Activated CD8-positive, alpha-beta memory T cell treated with anti-CD3 and anti-CD28 coated beads, Interleukin-2, amount 50 U/mL, for 1 hour (primary cell): ENCODE results near the gene SALL2.
"Not testable (repeated sequence)": the region's sequence is repeated elsewhere in the genome, so short reads cannot be mapped to it uniquely, and the experiment has no call there.

Experiments used
- DNase-seq: peaks from one replicate; pipeline ENCODE4 v3.0.0-alpha.2; 2020; ENCODE audit errors: extremely low read depth

The SALL2 gene

GRCh38 chr14:21525962-21526671 is at the start of gene SALL2:
TSS of gene SALL2 (minus strand) at chr14:21526346. CDS start at chr14:21526127, 219 bp downstream.
- DNase-seq: no peak

- no peak for DNase-seq
Measured at GRCh38 chr14:21575661-21576060, 49.5 kb upstream of the SALL2 start.

DNA sequence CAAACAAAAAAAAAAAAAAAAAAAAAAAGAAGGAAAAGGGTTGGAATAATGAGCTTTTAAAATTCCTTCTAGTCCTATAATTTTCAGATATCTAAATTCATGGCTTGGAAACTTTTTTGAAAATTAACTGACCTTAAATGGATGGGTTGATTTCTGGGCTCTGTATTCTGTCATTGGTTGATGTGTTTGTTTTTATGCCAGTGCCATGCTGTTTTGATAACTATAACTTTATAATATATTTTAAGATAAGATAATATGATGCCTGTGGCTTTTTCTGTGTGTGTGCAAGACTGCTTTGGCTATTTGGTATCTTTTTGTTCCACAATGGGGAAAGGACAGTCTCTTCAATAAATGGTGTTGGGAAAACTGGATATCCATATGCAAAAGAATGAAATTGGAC is 46.5 kb upstream of the SALL2 start:
- no peak for DNase-seq

DNA sequence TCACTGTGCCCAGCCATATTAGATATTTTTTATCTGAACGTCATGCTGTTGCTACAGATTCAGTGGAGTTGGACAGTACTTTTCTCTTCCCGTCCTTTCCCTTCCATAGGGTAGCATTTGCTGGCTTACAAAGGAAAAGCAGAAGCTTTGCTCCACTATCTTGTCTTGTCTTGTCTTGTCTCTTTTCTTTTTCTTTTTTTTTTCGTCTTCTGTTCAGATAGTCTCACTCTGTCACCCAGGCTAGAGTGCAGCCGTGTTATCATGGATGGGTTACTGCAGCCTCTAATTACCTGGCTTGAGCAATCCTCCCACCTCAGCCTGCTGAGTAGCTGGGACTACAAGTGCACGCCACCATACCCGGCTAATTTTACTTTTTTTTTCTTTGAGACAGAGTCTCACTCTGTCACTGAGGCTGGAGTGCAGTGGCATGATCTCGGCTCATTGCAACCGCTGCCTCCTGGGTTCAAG is 32.6 kb upstream of the SALL2 start:
- no peak for DNase-seq

GRCh38 chr14:21557084-21557901 is 31.1 kb upstream of the SALL2 start:
- DNase-seq: peak; percentile 57

GRCh38 chr14:21556378-21557083 is 30.4 kb upstream of the SALL2 start:
- DNase-seq: no peak

DNA sequence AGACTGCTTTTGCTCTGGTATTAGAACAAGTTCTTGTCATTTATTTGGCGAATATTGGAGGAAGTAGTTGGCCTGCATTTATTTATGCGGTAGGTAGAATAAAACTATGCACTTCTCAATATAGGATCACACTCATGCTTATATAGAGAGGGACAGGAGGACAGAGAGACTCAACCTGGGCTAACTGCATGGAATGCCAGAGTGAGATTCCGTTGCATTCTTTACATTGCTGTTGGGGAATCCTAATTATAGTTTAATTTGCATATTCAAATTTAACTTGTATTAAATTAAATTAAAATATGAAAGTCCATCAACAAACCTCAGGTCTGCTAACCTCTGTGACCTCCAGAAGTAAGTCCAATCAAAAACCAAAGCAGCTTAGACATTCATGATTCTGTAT is 27.1 kb upstream of the SALL2 start:
- no peak for DNase-seq

GRCh38 chr14:21544588-21544987 is 18.4 kb upstream of the SALL2 start:
- not testable (repeated sequence) for DNase-seq

DNA sequence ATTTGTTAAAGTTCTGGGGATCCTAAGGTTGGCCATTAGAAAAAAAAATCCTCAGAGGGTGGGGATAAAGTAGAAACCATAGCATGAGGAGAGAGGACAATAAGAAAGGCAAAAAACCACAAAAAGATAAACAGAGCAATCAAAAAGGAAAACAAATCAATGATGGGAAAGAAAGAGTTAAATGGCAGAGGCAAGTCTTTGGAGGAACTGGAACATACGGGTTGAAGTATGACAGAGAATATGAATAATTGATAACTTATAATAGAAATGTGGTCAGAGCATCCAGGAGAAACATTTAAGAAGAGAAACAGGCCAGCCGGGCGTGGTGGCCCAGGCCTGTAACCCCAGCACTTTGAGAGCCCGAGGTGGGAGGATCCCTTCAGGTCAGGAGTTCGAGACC is 17.8 kb upstream of the SALL2 start:
- DNase-seq: no peak

DNA sequence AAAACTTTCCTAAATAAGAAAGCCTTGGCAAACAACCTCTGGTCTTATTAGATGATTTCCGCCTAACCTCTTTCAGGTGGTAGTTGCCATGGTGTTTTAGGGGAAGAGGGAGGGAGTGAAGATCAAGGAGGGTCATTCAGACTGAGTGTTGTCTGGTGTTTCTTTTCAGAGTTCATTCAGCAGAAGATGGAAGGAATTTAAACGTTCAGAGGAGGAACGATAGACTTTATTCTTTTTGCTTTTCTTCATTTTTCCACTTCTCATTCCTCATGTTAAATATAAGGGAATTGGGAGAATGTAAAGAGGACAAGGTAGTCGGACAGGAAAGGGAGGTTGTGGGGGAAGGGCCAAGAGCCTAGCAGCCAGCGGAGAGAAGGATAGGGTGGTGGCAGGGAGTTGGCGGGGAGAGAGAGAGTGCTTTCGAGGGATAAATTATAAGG is 17.4 kb upstream of the SALL2 start:
- DNase-seq: no peak

DNA sequence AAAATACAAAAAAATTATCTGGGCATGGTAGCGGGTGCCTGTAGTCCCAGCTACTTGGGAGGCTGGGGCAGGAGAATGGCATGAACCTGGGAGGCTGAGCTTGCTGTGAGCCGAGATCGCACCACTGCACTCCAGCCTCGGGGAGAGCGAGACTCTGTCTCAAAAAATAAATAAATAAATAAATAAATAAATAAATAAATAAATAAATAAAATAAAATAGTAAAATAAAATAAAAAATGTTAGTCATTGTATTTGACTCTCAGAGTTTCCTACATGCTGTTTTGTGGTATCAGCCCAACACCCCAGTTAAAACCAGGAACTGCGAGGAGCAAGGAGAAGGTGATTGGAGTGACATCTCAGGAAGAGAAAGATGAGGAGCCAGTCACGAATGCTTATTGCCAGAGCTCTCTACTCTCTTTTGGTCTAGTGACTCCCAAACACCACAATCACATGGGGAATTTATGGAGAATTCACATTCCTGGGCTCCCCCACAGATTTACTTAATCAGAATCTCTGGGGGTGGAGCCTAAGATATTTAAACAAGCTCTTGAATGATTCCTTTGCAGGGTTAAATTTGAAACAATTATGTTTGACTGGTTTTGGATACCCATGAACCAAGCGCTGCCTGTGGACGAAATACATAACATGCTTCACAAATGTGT is 15.4 kb upstream of the SALL2 start:
- DNase-seq: no peak

DNA sequence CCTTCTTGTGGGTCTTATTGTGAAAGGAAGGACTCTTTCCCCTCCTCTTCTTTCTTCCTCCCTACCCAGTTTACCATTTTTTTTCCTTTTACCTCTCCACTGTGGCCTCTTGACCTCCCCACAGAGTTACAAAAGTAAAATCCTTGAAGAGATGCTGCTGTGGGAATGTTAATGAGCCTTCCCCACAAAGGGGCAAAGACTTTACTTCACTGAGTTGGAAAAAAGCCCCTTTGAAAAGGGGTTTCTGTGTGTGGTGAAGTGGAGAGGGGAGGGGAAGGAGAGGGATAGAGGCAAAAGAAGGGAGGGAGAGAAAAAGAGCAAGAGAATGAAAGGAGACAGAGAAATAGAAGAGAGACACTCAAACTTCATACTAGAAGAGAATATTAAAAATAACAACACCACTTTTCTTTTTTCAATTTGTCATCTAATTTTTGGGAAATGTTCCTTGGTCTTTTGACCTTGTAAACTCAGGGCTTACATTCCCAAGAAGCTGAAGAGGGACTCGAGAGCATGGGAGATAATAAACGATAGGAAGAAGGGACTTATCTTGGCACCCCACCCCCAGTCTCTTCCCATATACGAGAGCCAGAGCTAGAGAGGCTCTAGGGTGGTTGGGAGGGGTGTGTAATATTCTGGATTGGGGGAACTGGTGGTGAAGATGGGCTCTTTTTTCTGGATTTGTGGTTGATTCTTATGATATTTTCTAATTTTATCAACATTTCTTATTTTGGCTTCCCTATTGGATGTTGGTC is 13.2 kb upstream of the SALL2 start:
- DNase-seq: no peak

DNA sequence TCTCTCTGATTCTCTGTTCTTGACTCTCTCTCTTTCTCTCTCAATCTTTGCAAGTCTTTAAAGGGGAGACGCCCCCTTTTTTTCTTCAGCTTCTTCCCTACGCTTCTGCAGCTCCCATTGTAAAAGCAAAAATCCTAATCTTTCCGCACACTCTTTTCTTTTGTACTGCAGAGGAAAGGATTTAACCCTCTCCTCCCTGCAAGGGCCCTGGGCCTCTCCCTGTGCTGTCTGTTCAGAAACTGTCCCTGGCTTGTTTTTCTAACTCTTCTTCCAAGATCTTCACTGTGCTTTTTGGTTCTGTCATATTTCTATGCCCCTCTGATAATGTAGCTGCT is 10.9 kb upstream of the SALL2 start:
- DNase-seq: no peak

GRCh38 chr14:21536418-21537089 is 10.4 kb upstream of the SALL2 start:
- DNase-seq: no peak

DNA sequence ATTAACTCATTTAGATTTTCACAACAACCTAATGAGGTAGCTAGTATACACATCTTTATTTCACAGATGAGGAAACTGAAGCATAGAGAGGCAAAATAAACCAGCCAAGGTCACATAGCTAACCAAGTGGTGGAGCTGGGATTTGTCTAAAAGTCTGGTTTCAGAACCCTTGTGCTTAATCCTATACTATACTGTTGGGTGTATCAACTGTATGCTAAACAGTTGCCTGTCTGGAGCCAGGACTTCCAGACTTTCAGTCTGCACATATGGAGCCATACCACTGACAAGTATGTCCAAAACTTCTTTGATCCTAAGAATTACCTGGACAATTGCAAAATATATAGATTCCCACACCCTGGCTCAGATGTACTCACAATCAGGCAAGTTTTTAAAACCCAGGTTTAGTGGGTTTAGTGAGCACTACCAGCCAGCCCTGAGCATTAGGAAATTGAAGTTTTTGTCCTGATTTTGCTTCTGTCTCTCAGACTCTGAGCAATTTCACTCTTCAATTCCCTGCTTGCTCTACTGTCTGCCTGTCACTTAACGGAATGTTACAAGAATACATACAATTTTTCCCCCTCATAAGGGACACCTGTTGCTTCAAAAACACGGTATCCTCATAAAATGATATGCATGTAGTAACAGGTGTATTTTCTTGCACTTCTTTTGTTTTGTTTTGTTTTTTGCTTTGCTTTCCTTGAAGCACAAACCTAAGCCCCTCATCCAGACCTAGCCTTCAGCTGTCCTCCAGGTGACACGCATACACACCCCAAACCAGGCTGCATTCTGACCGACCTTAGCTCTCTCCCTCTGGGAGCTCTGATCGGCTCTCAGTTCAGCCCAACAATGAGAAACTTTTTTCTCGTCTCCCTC is 9.6 kb upstream of the SALL2 start:
- no peak for DNase-seq

- no peak for DNase-seq
Measured at GRCh38 chr14:21534576-21534975, 8.4 kb upstream of the SALL2 start.

GRCh38 chr14:21533294-21533693 is 7.1 kb upstream of the SALL2 start:
- DNase-seq: no peak

DNA sequence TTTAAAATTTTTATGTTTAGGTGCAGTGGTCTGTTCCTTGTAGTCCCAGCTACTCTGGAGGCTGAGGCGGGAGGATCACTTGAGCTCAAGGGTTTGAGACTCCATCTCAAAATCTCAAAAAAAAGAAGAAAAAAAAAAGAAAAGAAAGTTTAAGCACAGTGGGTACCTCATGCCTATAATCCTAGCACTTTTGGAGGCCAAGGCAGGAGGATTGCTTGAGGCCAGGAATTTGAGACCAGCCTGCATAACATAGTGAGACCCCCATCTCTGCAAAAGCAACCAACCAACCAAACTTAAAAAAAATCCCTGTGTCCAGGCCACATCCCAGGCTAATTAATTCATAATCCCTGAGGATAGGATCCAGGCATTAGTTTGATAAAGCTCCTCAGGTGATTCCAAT is 3.4 kb upstream of the SALL2 start:
- DNase-seq: no peak
